WI38 (cell line): ENCODE measurements around the gene TBC1D8.

Experiments used
- H3K4me3 ChIP-seq: 2 replicates; pipeline ENCODE4 v1.5.1; 2011; ENCODE audit warnings: low read depth, mild to moderate bottlenecking, control low read depth, low read length
- TF ChIP-seq, protein P1 (sequence below): IDR thresholded peaks from 2 replicates; pipeline ENCODE4 v1.5.1; 2012; ENCODE audit warnings: low read depth, mild to moderate bottlenecking, control low read depth, low read length

TBC1D8 gene

DNA sequence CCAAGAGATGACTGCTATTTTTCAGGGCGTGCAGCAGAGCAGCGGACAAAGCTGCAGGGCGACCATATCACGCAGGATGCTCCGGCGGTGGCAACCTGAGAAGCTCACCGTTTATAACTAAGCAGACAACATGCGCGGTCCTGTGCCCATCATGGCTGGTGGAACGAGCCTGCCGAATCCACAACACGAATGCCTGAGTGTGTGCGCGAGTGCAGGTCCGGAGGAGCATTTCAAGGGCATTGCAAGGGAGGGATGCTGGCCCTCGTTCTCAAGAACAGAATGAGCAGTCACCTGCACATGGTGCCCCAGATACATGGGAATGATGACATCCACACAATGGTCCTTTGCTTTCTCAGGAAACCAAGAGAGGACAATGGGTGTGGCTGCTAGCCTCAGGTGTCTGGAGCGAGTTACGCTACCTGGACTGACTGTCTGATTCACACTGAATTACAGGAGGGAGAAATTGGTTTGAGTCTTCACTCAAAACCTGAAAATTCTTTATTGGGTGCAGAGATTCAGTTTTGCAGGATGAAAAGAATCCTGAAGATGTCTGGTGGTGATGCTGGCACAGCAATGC, 39.8 kb downstream of the TBC1D8 start:
- TF ChIP-seq, protein P1, sequence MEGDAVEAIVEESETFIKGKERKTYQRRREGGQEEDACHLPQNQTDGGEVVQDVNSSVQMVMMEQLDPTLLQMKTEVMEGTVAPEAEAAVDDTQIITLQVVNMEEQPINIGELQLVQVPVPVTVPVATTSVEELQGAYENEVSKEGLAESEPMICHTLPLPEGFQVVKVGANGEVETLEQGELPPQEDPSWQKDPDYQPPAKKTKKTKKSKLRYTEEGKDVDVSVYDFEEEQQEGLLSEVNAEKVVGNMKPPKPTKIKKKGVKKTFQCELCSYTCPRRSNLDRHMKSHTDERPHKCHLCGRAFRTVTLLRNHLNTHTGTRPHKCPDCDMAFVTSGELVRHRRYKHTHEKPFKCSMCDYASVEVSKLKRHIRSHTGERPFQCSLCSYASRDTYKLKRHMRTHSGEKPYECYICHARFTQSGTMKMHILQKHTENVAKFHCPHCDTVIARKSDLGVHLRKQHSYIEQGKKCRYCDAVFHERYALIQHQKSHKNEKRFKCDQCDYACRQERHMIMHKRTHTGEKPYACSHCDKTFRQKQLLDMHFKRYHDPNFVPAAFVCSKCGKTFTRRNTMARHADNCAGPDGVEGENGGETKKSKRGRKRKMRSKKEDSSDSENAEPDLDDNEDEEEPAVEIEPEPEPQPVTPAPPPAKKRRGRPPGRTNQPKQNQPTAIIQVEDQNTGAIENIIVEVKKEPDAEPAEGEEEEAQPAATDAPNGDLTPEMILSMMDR = no peak
- no peak overlapping the region for H3K4me3 ChIP-seq

DNA sequence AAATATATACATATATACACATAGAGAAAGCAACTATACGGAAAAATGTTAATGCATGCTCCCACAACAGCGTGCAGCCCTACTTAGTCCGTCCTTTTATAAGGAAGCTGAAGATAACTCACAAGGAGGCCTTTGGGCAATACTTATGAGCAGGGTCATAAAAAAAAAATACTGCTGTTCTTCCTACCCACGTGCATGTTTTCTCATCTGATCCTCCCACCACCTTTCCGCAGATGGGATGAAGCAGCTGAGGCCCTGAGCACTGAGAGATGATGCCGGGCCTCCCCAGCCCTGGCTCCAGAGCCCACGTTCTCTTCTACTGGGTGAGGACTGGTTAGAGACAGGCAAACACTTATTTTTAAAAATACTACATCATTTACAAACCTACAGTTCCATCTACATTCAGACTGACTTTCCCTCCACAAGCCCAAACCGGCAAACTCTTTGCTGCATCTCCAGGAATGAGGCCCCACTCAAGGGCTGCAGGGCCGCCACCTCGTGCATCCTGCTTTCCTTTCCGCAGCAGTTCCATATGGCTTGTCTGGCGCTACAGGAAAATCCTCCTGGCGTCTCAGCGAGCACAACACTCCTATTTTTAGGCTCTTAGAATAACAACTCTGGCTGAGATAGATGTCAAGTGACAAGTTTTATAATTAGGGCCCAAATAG, 41.6 kb downstream of the TBC1D8 start:
- no peak overlapping the region for H3K4me3 ChIP-seq
- TF ChIP-seq, protein P1 = no peak

DNA sequence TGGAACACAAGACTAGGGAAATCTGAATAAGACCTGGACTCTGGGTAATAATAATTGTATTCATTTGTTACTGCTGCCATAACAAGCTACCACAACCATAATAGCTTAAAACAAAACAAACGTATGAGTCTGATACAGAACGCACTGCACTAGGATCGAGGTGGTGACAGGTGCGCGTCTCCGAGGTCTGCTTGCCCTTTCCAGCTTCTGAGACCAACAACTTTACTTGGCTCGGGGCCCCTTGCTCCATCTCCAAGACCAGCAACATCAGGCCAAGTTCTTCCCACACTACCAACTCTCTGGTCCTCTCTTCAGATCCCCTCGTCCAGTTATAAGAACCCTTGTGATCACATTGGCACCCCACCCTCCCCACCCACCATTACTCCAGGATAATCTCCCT, 42.8 kb downstream of the TBC1D8 start:
- TF ChIP-seq, protein P1 = no peak
- H3K4me3 ChIP-seq = no peak overlapping the region

DNA sequence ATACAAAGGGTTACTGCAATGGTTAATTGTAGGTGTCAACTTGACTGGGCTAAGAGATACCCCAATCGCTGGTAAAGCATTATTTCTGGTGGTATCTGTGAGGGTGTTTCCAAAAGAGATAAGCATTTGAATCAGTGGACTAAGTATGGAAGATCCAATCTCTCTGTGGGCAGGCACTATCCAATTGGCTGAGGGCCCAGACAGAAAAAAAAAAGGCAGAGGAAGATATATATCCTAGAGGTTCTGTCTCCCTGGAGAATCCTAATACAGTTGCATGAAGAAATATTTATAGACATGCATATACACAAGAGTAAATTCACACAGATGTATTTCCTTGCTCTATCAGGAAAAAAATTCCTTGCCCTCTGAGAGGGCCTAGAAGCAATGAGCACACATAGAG, 43.9 kb downstream of the TBC1D8 start:
- no peak overlapping the region for H3K4me3 ChIP-seq
- TF ChIP-seq, protein P1 = no peak

- TF ChIP-seq, protein P1 = no peak
Observed at GRCh38 chr2:101106453-101107181, 44.6 kb downstream of the TBC1D8 start.

DNA sequence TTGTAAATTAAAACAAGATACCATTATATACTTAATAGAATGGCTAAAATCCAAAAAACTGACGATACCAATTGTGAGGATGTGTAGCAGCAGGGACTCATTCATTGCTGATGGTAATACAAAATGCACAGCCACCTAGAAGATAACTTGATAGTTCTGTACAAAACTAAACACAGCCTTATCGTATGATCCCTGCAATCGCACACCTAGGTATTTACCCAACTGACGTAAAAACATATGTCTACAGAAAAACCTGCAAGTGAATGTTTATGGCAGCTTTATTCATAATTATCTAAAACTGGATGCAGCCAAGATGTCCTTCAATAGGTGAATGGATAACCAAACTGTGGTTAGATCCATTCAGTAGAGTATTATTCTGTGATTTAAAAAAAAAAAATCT, 45.5 kb downstream of the TBC1D8 start:
- no peak overlapping the region for H3K4me3 ChIP-seq
- TF ChIP-seq, protein P1 = no peak

More at GRCh38 chr2:101106453-101107181, 44.6 kb downstream of the TBC1D8 start:
- no peak overlapping the region for H3K4me3 ChIP-seq

GRCh38 chr2:101097638-101098037, 53.5 kb downstream of the TBC1D8 start:
- no peak overlapping the region for H3K4me3 ChIP-seq
- TF ChIP-seq, protein P1 = no peak
